ENCODE measurements around the gene ZNF365. TPM values are rescaled to one million over a fixed set of nuclear protein-coding genes. Genes with fewer than 3 reads are reported as not detected.

The ZNF365 gene
- polyA plus RNA-seq, 1 donor from 2014 or later = 1.9 TPM

DNA sequence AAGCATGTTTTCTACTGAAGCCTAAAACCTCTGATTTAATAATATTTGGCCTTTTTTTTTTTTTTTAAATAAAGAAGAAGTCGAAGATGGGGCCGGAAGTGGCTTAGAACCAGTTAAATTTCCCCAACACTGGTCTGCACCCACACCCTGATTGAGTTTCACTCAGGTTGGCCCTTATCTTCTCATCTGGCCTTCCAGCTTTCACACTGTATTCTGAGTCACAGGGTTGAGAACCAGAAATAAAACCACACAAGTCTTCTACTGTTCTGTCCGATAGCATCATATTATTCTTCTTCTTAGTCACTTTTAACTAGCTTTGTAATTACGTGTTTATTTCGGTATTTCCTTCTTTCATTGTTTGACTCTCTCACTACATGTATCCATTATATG lies 9.9 kb downstream of the ZNF365 start:
- Histone ChIP-seq H3F3A (ENCODE audit: insufficient read depth, low read length, poor library complexity, severe bottlenecking) (no peaks in the 10 kb centered on the region), H3K27ac (ENCODE audit: low read length) (no peak overlapping the region), H3K4me2 (ENCODE audit: low read length) (no peak overlapping the region), H3K9me2 (ENCODE audit: insufficient read depth, low read length) (no peaks in the 10 kb centered on the region), H4K20me1 (ENCODE audit: insufficient read depth) (no peaks in the 10 kb centered on the region), H3K9ac (ENCODE audit: low read length) (no peak overlapping the region), H3K27me3 (ENCODE audit: insufficient read depth, low read depth, low read length) (no peaks in the 10 kb centered on the region), H3K79me2 (replicated peaks; ENCODE audit: insufficient read depth, low read length) (no peaks in the 10 kb centered on the region), H3K9me3 (ENCODE audit: low read length) (no peaks in the 10 kb centered on the region), H3K36me3 (ENCODE audit: insufficient read depth, low read length) (no peaks in the 10 kb centered on the region), H3K4me3 (ENCODE audit: low read length) (no peak overlapping the region), H2AFZ (ENCODE audit: low read depth, low read length) (no peak overlapping the region)
- no peak for TF ChIP-seq MXI1 (conservative IDR thresholded peaks at IDR 0.05; ENCODE audit: poor library complexity, severe bottlenecking)
- TF ChIP-seq EP300 (conservative IDR thresholded peaks at IDR 0.05; ENCODE audit: poor library complexity, severe bottlenecking) = no peak

DNA sequence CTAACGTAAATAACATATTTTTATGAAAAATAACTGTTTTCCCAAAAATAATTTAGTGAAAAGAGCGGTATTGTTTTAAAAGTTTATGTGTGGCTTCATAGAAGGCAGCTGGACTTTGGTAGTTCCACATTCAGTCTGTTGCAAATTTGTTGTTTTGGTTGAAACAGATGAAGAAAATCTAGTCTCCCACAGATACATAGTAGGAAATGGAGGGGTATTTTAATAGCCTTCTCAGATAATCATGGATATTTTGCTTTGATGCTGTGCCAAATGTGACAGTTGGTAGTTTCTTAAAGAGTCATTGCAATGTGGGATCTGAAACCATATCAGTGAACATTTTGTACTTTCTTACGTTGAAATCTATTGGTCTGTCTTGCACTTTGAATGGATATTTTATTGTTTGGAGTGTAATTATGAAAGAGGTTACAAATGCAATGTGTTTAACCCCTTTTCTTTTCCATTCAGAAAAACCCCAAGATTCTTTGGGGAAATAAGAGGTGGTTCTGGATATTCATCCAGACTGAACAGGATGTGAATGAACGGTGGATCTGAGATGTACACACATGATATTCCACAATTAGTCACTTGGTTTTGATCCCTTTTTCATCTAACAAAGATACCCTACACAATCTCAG lies 10.4 kb downstream of the ZNF365 start:
- no peak overlapping the region for H2AFZ ChIP-seq (ENCODE audit: low read depth, low read length)

DNA sequence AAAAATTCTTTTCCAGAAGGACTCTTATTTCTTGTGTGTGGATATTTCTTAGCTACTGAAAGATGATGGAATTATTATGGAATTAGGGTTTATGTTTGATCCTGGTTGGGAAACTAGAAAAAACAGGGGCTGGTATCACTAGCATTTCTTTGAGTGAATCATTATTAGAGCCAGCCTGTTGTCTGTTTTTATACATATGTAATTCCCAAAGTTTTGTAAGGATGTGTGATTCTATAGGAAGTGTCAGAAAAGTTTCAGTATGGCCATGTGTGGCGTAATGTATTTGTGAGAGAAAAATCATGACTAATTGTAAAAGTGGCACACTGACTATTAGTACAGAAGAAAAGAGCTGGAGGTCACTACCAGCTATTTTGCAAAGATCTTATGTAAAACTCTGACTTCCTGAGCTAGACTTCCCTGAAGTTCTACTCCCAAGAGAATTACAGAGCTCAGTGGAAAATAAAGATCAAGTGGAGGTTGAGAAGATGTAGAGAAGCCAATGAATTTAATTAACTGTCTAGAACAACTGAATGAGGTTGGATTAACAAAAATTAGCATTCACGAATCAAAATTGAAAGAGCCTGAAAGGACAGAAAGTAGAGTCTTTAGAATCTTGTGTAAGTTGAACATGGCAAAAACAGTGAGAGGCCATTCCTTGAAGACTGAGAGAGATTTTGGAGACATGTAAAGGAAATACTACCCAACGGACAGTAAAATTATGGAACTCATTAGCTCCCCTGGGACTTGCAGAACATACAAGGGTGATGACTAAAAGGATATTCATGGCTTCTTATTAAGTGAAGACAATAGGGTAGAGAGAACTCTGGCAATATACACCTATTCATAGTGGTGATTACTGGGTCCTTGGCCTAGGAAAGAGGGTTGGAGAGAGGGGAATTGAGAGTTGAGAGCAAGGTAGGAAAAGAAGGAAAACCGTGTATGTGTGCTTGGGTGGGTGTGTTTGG lies 12.5 kb downstream of the ZNF365 start:
- Histone ChIP-seq H3K4me2 (ENCODE audit: low read length) (no peak overlapping the region), H2AFZ (ENCODE audit: low read depth, low read length) (no peak overlapping the region), H3K9ac (ENCODE audit: low read length) (no peak overlapping the region), H3K36me3 (ENCODE audit: insufficient read depth, low read length) (no peaks in the 10 kb centered on the region), H3K9me2 (ENCODE audit: insufficient read depth, low read length) (no peaks in the 10 kb centered on the region), H3K27ac (ENCODE audit: low read length) (no peak overlapping the region), H3K27me3 (ENCODE audit: insufficient read depth, low read depth, low read length) (no peaks in the 10 kb centered on the region), H3K4me3 (ENCODE audit: low read length) (no peak overlapping the region), H4K20me1 (ENCODE audit: insufficient read depth) (no peaks in the 10 kb centered on the region), H3F3A (ENCODE audit: insufficient read depth, low read length, poor library complexity, severe bottlenecking) (no peaks in the 10 kb centered on the region), H3K9me3 (ENCODE audit: low read length) (no peaks in the 10 kb centered on the region), H3K79me2 (replicated peaks; ENCODE audit: insufficient read depth, low read length) (no peaks in the 10 kb centered on the region)
- TF ChIP-seq RAD21 (conservative IDR thresholded peaks at IDR 0.05) (no peak), TAF1 (IDR thresholded peaks at IDR 0.05; ENCODE audit: low read depth) (no peak), EZH2 (IDR thresholded peaks at IDR 0.05; ENCODE audit: borderline replicate concordance, insufficient read depth, low read length, poor library complexity, severe bottlenecking) (no peak), MXI1 (conservative IDR thresholded peaks at IDR 0.05; ENCODE audit: poor library complexity, severe bottlenecking) (no peak), POLR2AphosphoS5 (IDR thresholded peaks at IDR 0.05) (no peak), EP300 (conservative IDR thresholded peaks at IDR 0.05; ENCODE audit: poor library complexity, severe bottlenecking) (no peak)
- TF ChIP-seq, protein P1, sequence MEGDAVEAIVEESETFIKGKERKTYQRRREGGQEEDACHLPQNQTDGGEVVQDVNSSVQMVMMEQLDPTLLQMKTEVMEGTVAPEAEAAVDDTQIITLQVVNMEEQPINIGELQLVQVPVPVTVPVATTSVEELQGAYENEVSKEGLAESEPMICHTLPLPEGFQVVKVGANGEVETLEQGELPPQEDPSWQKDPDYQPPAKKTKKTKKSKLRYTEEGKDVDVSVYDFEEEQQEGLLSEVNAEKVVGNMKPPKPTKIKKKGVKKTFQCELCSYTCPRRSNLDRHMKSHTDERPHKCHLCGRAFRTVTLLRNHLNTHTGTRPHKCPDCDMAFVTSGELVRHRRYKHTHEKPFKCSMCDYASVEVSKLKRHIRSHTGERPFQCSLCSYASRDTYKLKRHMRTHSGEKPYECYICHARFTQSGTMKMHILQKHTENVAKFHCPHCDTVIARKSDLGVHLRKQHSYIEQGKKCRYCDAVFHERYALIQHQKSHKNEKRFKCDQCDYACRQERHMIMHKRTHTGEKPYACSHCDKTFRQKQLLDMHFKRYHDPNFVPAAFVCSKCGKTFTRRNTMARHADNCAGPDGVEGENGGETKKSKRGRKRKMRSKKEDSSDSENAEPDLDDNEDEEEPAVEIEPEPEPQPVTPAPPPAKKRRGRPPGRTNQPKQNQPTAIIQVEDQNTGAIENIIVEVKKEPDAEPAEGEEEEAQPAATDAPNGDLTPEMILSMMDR (IDR thresholded peaks at IDR 0.05; ENCODE audit: poor library complexity, severe bottlenecking) = no peak
- TF ChIP-seq, protein P2, sequence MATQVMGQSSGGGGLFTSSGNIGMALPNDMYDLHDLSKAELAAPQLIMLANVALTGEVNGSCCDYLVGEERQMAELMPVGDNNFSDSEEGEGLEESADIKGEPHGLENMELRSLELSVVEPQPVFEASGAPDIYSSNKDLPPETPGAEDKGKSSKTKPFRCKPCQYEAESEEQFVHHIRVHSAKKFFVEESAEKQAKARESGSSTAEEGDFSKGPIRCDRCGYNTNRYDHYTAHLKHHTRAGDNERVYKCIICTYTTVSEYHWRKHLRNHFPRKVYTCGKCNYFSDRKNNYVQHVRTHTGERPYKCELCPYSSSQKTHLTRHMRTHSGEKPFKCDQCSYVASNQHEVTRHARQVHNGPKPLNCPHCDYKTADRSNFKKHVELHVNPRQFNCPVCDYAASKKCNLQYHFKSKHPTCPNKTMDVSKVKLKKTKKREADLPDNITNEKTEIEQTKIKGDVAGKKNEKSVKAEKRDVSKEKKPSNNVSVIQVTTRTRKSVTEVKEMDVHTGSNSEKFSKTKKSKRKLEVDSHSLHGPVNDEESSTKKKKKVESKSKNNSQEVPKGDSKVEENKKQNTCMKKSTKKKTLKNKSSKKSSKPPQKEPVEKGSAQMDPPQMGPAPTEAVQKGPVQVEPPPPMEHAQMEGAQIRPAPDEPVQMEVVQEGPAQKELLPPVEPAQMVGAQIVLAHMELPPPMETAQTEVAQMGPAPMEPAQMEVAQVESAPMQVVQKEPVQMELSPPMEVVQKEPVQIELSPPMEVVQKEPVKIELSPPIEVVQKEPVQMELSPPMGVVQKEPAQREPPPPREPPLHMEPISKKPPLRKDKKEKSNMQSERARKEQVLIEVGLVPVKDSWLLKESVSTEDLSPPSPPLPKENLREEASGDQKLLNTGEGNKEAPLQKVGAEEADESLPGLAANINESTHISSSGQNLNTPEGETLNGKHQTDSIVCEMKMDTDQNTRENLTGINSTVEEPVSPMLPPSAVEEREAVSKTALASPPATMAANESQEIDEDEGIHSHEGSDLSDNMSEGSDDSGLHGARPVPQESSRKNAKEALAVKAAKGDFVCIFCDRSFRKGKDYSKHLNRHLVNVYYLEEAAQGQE (IDR thresholded peaks at IDR 0.05; ENCODE audit: borderline replicate concordance) = no peak

More for the DNA sequence above, 10.4 kb downstream of the ZNF365 start:
- no peak for TF ChIP-seq MXI1 (conservative IDR thresholded peaks at IDR 0.05; ENCODE audit: poor library complexity, severe bottlenecking)
- TF ChIP-seq, protein P2 (IDR thresholded peaks at IDR 0.05; ENCODE audit: borderline replicate concordance) = no peak
- TF ChIP-seq EP300 (conservative IDR thresholded peaks at IDR 0.05; ENCODE audit: poor library complexity, severe bottlenecking) = no peak
- Histone ChIP-seq H3K9ac (ENCODE audit: low read length) (no peak overlapping the region), H3K36me3 (ENCODE audit: insufficient read depth, low read length) (no peaks in the 10 kb centered on the region), H3K4me2 (ENCODE audit: low read length) (no peak overlapping the region), H3K9me2 (ENCODE audit: insufficient read depth, low read length) (no peaks in the 10 kb centered on the region), H3K27me3 (ENCODE audit: insufficient read depth, low read depth, low read length) (no peaks in the 10 kb centered on the region), H3F3A (ENCODE audit: insufficient read depth, low read length, poor library complexity, severe bottlenecking) (no peaks in the 10 kb centered on the region), H4K20me1 (ENCODE audit: insufficient read depth) (no peaks in the 10 kb centered on the region), H3K27ac (ENCODE audit: low read length) (peak overlapping the region; percentile 1), H3K4me3 (ENCODE audit: low read length) (no peak overlapping the region), H3K9me3 (ENCODE audit: low read length) (no peaks in the 10 kb centered on the region), H3K79me2 (replicated peaks; ENCODE audit: insufficient read depth, low read length) (no peaks in the 10 kb centered on the region)
